ENCODE data around the gene POU4F1. TPM values are rescaled to one million over a fixed set of nuclear protein-coding genes. Genes with fewer than 3 reads are reported as not detected.

The POU4F1 gene
- total RNA-seq, 1 donor from 2014 or later, result not detected

- H3K4me1 ChIP-seq, result peaks cover 8 to 15% of the 10 kb centered on the region in 2 donors
- H3K27me3 ChIP-seq, result peaks cover 41% of the 10 kb centered on the region
- H3K9me3 ChIP-seq, result no peaks in the 10 kb centered on the region
- H3K36me3 ChIP-seq, result no peaks in the 10 kb centered on the region
- no peak overlapping the region for H3K27ac ChIP-seq
- no peak for DNase-seq (ENCODE audit: low spot score in 2 of 2)
- no peak for TF ChIP-seq CTCF (IDR thresholded peaks at IDR 0.05)
- intact Hi-C loops (cut with DNase I), result no loop called here
- peak overlapping the region; percentile 61 to 63 for H3K4me3 ChIP-seq
Observed at GRCh38 chr13:78608688-78609463, 5.5 kb upstream of the POU4F1 start.

GRCh38 chr13:78608252-78608687 is 4.9 kb upstream of the POU4F1 start:
- H3K9me3 ChIP-seq, result no peaks in the 10 kb centered on the region
- peak overlapping the region; percentile 61 to 63 for H3K4me3 ChIP-seq
- peaks cover 46% of the 10 kb centered on the region for H3K27me3 ChIP-seq
- DNase-seq (ENCODE audit: low spot score in 2 of 2), result no peak
- TF ChIP-seq CTCF (IDR thresholded peaks at IDR 0.05), result no peak
- intact Hi-C loops (cut with DNase I), result no loop called here
- no peak overlapping the region for H3K27ac ChIP-seq
- peaks cover 8 to 18% of the 10 kb centered on the region in 2 donors for H3K4me1 ChIP-seq
- no peaks in the 10 kb centered on the region for H3K36me3 ChIP-seq

GRCh38 chr13:78607409-78608251 is 4.3 kb upstream of the POU4F1 start:
- Histone ChIP-seq H3K9me3 (no peaks in the 10 kb centered on the region), H3K27ac (no peak overlapping the region), H3K4me1 (peaks cover 8 to 23% of the 10 kb centered on the region in 2 donors), H3K4me3 (peak overlapping the region; percentile 12 to 61), H3K27me3 (peaks cover 50% of the 10 kb centered on the region), H3K36me3 (no peaks in the 10 kb centered on the region)
- DNase-seq (ENCODE audit: low spot score in 2 of 2), result no peak
- intact Hi-C loops (cut with DNase I), result no loop called here
- TF ChIP-seq CTCF (IDR thresholded peaks at IDR 0.05), result no peak

GRCh38 chr13:78606471-78607408 is 3.4 kb upstream of the POU4F1 start:
- Histone ChIP-seq H3K4me3 (no peak overlapping the region), H3K27me3 (peaks cover 50% of the 10 kb centered on the region), H3K9me3 (no peaks in the 10 kb centered on the region), H3K4me1 (peaks cover 8 to 24% of the 10 kb centered on the region in 2 donors), H3K36me3 (no peaks in the 10 kb centered on the region), H3K27ac (no peak overlapping the region)
- intact Hi-C loops (cut with DNase I), result no loop called here
- TF ChIP-seq CTCF (IDR thresholded peaks at IDR 0.05), result no peak
- no peak for DNase-seq (ENCODE audit: low spot score in 2 of 2)
